Heart left ventricle (tissue), 16 donors: ENCODE data around the gene RPTOR. TPM values are rescaled to one million over a fixed set of nuclear protein-coding genes. Genes with fewer than 3 reads are reported as not detected.
"Not testable (repeated sequence)": the region's sequence is repeated elsewhere in the genome, so short reads cannot be mapped to it uniquely, and the experiment has no call there.

Source experiments
- ATAC-seq, 4 donors: fragments of 200-7000 bp; cut with Tn5 transposase; one replicate each; pipeline ENCODE4 v1.9.1; 2020 to 2022; ENCODE audit warnings: moderate library complexity in 4 of 4, mild to moderate bottlenecking in 3 of 4, moderate number of reproducible peaks in 1 of 4
- DNase-seq, 5 donors: peaks; one replicate each; pipeline ENCODE4 v3.0.0-alpha.2; 2020
- H3K27ac ChIP-seq, 12 donors: fragments of 200-600 bp; sonication (generic) in 4 of 12; one replicate each; pipeline versions ENCODE4 v1.5.0 to v1.8.0; 2016 to 2022; ENCODE audit warnings: mild to moderate bottlenecking in 2 of 12
- H3K27me3 ChIP-seq, 9 donors: fragments of 200-600 bp; sonication (generic) in 2 of 9; one replicate each; pipeline versions ENCODE4 v1.5.1 to v1.8.0; 2016 to 2022; ENCODE audit warnings: mild to moderate bottlenecking in 3 of 9
- H3K36me3 ChIP-seq, 9 donors: fragments of 200-600 bp; sonication (generic) in 2 of 9; one replicate each; pipeline versions ENCODE4 v1.5.0 to v1.8.0; 2018 to 2022; ENCODE audit warnings: mild to moderate bottlenecking in 2 of 9
- H3K4me1 ChIP-seq, 12 donors: fragments of 200-600 bp; sonication (generic) in 4 of 12; one replicate each; pipeline versions ENCODE4 v1.5.0 to v1.8.0; 2016 to 2022; ENCODE audit warnings: mild to moderate bottlenecking in 3 of 12
- H3K4me3 ChIP-seq, 12 donors: fragments of 200-600 bp; sonication (generic) in 4 of 12; one replicate each; pipeline versions ENCODE4 v1.5.0 to v1.8.0; 2017 to 2022; ENCODE audit warnings: mild to moderate bottlenecking in 9 of 12, moderate library complexity in 4 of 12
- H3K9me3 ChIP-seq, 12 donors: fragments of 200-600 bp; sonication (generic) in 4 of 12; one replicate each; pipeline versions ENCODE4 v1.5.0 to v1.8.0; 2016 to 2022; ENCODE audit warnings: mild to moderate bottlenecking in 1 of 12
- CTCF ChIP-seq, 12 donors: fragments of 200-600 bp; sonication (generic) in 4 of 12; IDR thresholded peaks; one replicate each; pipeline versions ENCODE4 v1.5.0 to v1.8.0; 2018 to 2022; ENCODE audit warnings: antibody characterized with exemption in 12 of 12, mild to moderate bottlenecking in 5 of 12
- POLR2A ChIP-seq, 2 donors: fragments of 450-650 bp; IDR thresholded peaks; one replicate each; pipeline ENCODE4 v1.6.1; 2017; ENCODE audit warnings: antibody characterized with exemption in 2 of 2, mild to moderate bottlenecking in 2 of 2, moderate library complexity in 2 of 2
- WGBS, 4 donors: extraction: QIAGEN DNeasy Blood & Tissue Kit in 2 of 4; methylation state at CpG; one replicate each; pipeline versions ENCODE4 v1.1.5 to v1.1.7; 2013 to 2018; 5-methylcytosine and 5-hydroxymethylcytosine counted together
- intact Hi-C, 10 donors: fragments of 100-400 bp; cut with DNase I; formaldehyde crosslinking; loops; one replicate each; pipeline versions ENCODE4 v1.11.1 to v1.14.2; 2022
- polyA plus RNA-seq, 2 donors: library from polyadenylated mRNA; stranded (reverse); fragments of 200-250 nt; gene quantifications; one replicate each; pipeline ENCODE4 v1.2.3, GENCODE V29; 2013
- total RNA-seq, 9 donors: library from RNA; depleted of rRNA in 2 of 9; stranded (reverse); fragments of >200 nt in 2 of 9; fragmentation: NEBNext Ultra II Directional in 3 of 9; extraction: Animal tissue kit (Norgen Biotek cat#: 25700) in 3 of 9; gene quantifications; one replicate each; pipeline versions ENCODE4 v1.1.0 to v1.2.4, GENCODE V29; 2016 to 2023
- donor health status: ischemic (EF 13 %, LVEDD 7.1; RV severe dilation, severe dysfunction).
- donor health status: healthy with polysubstance abuse.
- donor health status: DM: no; HTN: yes; CAD: no.
- donor health status: DM: no; HTN: no; CAD: no.
- donor health status: ischemic (EF 25% LVEDD 6.9; RV normal size, moderate dysfunction).
- donor health status: ischemic (EF 25% LVEDD 5.7; RV mildly dilated, moderate dysfunction).
- donor health status: healthy.
- donor health status: DM: yes; HTN: yes; CAD: no.
- donor health status: ischemic (EF 35%, LVEDD 5.7; RV mildly dilated, moderate dysfunction).
- donor health status: nonischemic (EF 11% LVEDD 7.7; RV severe dilation, severe dysfunction).
- donor health status: DM: yes; HTN: yes; CAD: no.
- donor health status: PGD.
- donor health status: ischemic (EF 29% LVEDD 5.4; RV normal size, mild dysfunction).
- donor health status: nonischemic (EF 23%, LVEDD 6.1; RV moderate dilation, normal function).

Gene RPTOR
- total and polyA plus RNA-seq, 11 donors = 14.7 to 31.7 (median 26.0) TPM

- ATAC-seq (no peak), DNase-seq (no peak)
- Histone ChIP-seq H3K4me3 (no peak overlapping the region), H3K4me1 (peaks cover 0 to 53% (median 4%) of the 10 kb centered on the region in 12 donors), H3K36me3 (peaks cover 0 to 2% (median 0%) of the 10 kb centered on the region in 9 donors), H3K27me3 (no peaks in the 10 kb centered on the region), H3K27ac (peak overlapping the region in 1 of 12 donors; percentile 46), H3K9me3 (no peaks in the 10 kb centered on the region)
- WGBS, 4 donors = 86 to 92% (median 89%) methylated on average over 11 of the region's 11 CpGs
- intact Hi-C loops = no loop called here
- no peak for TF ChIP-seq POLR2A (IDR thresholded peaks at IDR 0.05)
- TF ChIP-seq CTCF (IDR thresholded peaks at IDR 0.05) = no peak
Observed at GRCh38 chr17:80762076-80762475, 217.4 kb downstream of the RPTOR start.

GRCh38 chr17:80763293-80763867, 218.7 kb downstream of the RPTOR start:
- no peak for DNase-seq
- H3K27me3 ChIP-seq = no peaks in the 10 kb centered on the region
- TF ChIP-seq CTCF (IDR thresholded peaks at IDR 0.05) (no peak), POLR2A (IDR thresholded peaks at IDR 0.05) (no peak)
- no peak overlapping the region for H3K4me3 ChIP-seq
- no peak for ATAC-seq
- no peaks in the 10 kb centered on the region for H3K9me3 ChIP-seq
- 80 to 88% (median 87%) methylated on average over 15 of the region's 15 CpGs for WGBS, 4 donors
- H3K27ac ChIP-seq = no peak overlapping the region
- peaks cover 0 to 53% (median 4%) of the 10 kb centered on the region in 12 donors for H3K4me1 ChIP-seq
- intact Hi-C loops = no loop called here
- H3K36me3 ChIP-seq = no peaks in the 10 kb centered on the region

- H3K9me3 ChIP-seq, intact Hi-C loops, H3K36me3 ChIP-seq, DNase-seq, ATAC-seq, H3K27me3 ChIP-seq: not testable (repeated sequence)
- H3K4me3 ChIP-seq = peak overlapping the region in 1 of 12 donors; percentile 15
- WGBS, 4 donors = 79 to 91% (median 84%) methylated on average over 4 of the region's 5 CpGs
- peak overlapping the region in 1 of 12 donors; percentile 67 for H3K27ac ChIP-seq
- peaks cover 0 to 42% (median 0%) of the 10 kb centered on the region in 12 donors for H3K4me1 ChIP-seq
Observed at GRCh38 chr17:80764627-80765145, 220.0 kb downstream of the RPTOR start.

- WGBS, 4 donors = 71 to 78% (median 76%) methylated on average over 18 of the region's 18 CpGs
- Histone ChIP-seq H3K4me1 (peaks cover 0 to 35% (median 0%) of the 10 kb centered on the region in 12 donors), H3K36me3 (no peaks in the 10 kb centered on the region), H3K9me3 (no peaks in the 10 kb centered on the region), H3K27ac (peak overlapping the region in 1 of 12 donors; percentile 67), H3K4me3 (peak overlapping the region in 1 of 12 donors; percentile 15), H3K27me3 (no peaks in the 10 kb centered on the region)
- ATAC-seq (no peak), DNase-seq (no peak)
- intact Hi-C loops = no loop called here
- TF ChIP-seq POLR2A (IDR thresholded peaks at IDR 0.05) = no peak
- no peak for TF ChIP-seq CTCF (IDR thresholded peaks at IDR 0.05)
Observed at GRCh38 chr17:80765241-80765961, 220.8 kb downstream of the RPTOR start.
